SU-DHL-6 (cell line): ENCODE results near the gene RARG.

ENCODE experiments used
- H2AFZ ChIP-seq: fragments of 200-600 bp; sonication (generic); 2 replicates; pipeline ENCODE4 v1.6.1; 2014; ENCODE audit warnings: low read depth, mild to moderate bottlenecking, moderate library complexity, mixed read lengths, antibody characterized with exemption, low read length; ENCODE audit not compliant: severe bottlenecking
- H3F3A ChIP-seq: fragments of 200-600 bp; shearing (Covaris generic); 2 replicates; pipeline ENCODE4 v1.6.0; 2016; ENCODE audit warnings: antibody characterized with exemption, mild to moderate bottlenecking; ENCODE audit not compliant: insufficient read depth
- H3K27ac ChIP-seq: fragments of 200-600 bp; sonication (generic); 2 replicates; pipeline ENCODE4 v1.5.1; 2016; ENCODE audit warnings: low read depth, mild to moderate bottlenecking, low read length, moderate library complexity, mixed read lengths
- H3K27me3 ChIP-seq: fragments of 200-600 bp; sonication (generic), shearing (Covaris generic); 2 replicates; pipeline ENCODE4 v1.6.0; 2014; ENCODE audit warnings: mild to moderate bottlenecking, low read length
- H3K36me3 ChIP-seq: fragments of 200-600 bp; sonication (generic); 2 replicates; pipeline ENCODE4 v1.6.1; 2014; ENCODE audit warnings: mild to moderate bottlenecking, low read length, mixed read lengths
- H3K4me2 ChIP-seq: fragments of 300-600, 200-600 bp; shearing (Covaris generic), sonication (generic); 2 replicates; pipeline ENCODE4 v1.6.0; 2014; ENCODE audit warnings: low read length, low read depth, mild to moderate bottlenecking; ENCODE audit not compliant: poor library complexity, severe bottlenecking
- H3K4me3 ChIP-seq: fragments of 200-600 bp; sonication (generic); 2 replicates; pipeline ENCODE4 v1.5.1; 2014; ENCODE audit warnings: antibody characterized with exemption, low read length, mild to moderate bottlenecking, mixed read lengths; ENCODE audit not compliant: insufficient read depth, poor library complexity, severe bottlenecking
- H3K79me2 ChIP-seq: fragments of 200-600 bp; sonication (generic); 2 replicates; pipeline ENCODE4 v1.6.1; 2014; ENCODE audit warnings: mild to moderate bottlenecking, low read length, moderate library complexity; ENCODE audit not compliant: insufficient read depth
- H3K9ac ChIP-seq: fragments of 200-600 bp; sonication (generic); 2 replicates; pipeline ENCODE4 v1.7.0; 2014; ENCODE audit warnings: mild to moderate bottlenecking, low read length
- H3K9me2 ChIP-seq: fragments of 200-600 bp; sonication (generic); replicated peaks from 2 replicates; pipeline ENCODE4 v1.6.1; 2014; ENCODE audit warnings: low read length; ENCODE audit not compliant: insufficient read depth
- H3K9me3 ChIP-seq: fragments of 200-600 bp; sonication (generic); 2 replicates; pipeline ENCODE4 v1.6.1; 2014; ENCODE audit warnings: low read length, mixed read lengths; ENCODE audit not compliant: insufficient read depth
- H4K20me1 ChIP-seq: fragments of 200-600 bp; sonication (generic); 2 replicates; pipeline ENCODE4 v1.6.1; 2014; ENCODE audit warnings: low read depth, mild to moderate bottlenecking, antibody characterized with exemption, low read length, moderate library complexity, mixed read lengths
- EZH2phosphoT487 ChIP-seq: fragments of 200-600 bp; sonication (generic), shearing (Covaris generic); conservative IDR thresholded peaks from 2 replicates; pipeline ENCODE4 v1.6.1; 2018; ENCODE audit warnings: mild to moderate bottlenecking, antibody characterized with exemption, low read length, moderate library complexity, mixed read lengths
- TF ChIP-seq, protein P1 (sequence below): fragments of 200-600 bp; sonication (generic); IDR thresholded peaks from one replicate; pipeline ENCODE4 v1.5.1; 2017; ENCODE audit warnings: antibody characterized with exemption, mild to moderate bottlenecking, low read length, moderate library complexity; ENCODE audit not compliant: insufficient read depth, poor library complexity, severe bottlenecking

Gene RARG

DNA sequence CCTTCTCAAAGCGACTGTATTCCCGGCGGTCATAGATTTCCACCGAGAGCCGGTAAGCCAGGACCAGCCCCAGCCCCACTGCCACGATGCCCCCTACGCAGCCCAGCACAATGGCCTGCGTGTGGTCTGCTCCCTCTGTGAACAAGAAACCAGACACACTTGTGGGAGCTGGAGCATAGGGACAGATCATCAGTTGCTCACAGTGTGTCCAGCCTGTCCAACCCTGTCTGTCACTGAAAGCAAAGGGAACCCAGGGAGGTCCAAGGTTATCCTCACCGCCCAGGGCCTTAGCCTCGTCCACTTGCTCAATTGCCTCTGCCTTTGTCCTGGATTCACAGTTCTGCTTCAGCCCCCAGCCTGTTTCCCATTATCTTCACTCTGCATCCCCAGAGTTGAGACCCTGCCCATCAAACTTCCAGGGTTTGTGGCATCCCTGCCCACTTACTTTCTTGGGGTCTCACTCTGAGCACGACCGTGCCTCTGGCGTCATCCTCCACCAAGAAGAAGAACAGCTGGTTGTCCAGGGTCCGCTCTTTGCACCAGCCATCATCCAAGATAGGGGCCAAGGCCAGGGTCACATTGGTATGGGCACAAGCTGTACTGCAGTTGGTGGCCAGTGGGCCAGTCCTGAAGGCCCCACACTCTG is 40.0 kb downstream of the RARG start:
- H3K79me2 ChIP-seq, result no peaks in the 10 kb centered on the region
- H3K9me2 ChIP-seq, result no peaks in the 10 kb centered on the region
- no peaks in the 10 kb centered on the region for H4K20me1 ChIP-seq
- no peaks in the 10 kb centered on the region for H3K9me3 ChIP-seq
- H3K9ac ChIP-seq, result no peak overlapping the region
- H3K4me3 ChIP-seq, result no peak overlapping the region
- no peak overlapping the region for H2AFZ ChIP-seq
- H3F3A ChIP-seq, result peaks cover 10% of the 10 kb centered on the region
- no peak overlapping the region for H3K4me2 ChIP-seq
- no peaks in the 10 kb centered on the region for H3K36me3 ChIP-seq
- no peaks in the 10 kb centered on the region for H3K27me3 ChIP-seq
- TF ChIP-seq, protein P1, sequence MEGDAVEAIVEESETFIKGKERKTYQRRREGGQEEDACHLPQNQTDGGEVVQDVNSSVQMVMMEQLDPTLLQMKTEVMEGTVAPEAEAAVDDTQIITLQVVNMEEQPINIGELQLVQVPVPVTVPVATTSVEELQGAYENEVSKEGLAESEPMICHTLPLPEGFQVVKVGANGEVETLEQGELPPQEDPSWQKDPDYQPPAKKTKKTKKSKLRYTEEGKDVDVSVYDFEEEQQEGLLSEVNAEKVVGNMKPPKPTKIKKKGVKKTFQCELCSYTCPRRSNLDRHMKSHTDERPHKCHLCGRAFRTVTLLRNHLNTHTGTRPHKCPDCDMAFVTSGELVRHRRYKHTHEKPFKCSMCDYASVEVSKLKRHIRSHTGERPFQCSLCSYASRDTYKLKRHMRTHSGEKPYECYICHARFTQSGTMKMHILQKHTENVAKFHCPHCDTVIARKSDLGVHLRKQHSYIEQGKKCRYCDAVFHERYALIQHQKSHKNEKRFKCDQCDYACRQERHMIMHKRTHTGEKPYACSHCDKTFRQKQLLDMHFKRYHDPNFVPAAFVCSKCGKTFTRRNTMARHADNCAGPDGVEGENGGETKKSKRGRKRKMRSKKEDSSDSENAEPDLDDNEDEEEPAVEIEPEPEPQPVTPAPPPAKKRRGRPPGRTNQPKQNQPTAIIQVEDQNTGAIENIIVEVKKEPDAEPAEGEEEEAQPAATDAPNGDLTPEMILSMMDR, result no peak
- no peak for TF ChIP-seq EZH2phosphoT487
- no peak overlapping the region for H3K27ac ChIP-seq

DNA sequence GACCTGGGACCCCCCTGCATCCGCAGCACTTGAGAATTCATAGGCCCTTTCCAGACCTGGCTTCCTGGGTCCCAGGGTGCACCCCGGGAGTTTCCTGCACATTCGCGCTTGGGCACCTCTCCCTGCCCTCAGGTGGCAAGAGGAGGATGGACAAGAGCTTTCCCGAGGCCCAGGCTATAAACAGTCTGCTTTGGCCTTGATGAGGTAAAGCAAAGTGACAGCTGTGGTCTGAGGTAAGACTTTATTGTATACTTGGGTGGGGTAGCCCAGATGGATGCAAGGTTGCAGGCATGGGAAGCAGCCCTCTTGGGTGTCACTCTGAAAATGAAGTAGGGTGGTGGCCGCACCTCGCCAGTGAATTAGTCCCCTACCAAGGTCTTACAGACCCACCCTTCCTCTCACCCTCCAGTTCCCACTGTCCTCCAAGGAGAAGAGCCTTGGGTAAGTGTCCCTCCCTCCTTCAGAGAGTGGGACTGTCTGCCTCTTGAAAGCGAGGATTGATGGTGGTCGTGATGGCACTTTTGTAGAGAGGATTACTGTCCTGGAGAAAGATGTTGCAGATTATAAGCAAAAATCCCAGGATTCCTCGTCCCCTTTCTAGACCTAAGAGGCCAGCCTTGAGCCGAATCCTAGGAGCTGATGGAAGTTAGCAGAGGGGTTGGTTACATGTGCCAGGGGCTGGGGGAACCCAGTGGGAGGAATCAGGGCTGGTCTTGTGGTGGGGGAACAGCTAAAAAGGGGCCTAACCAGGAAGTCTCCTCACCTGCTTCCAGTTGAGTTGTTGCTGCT is 40.7 kb downstream of the RARG start:
- Histone ChIP-seq H3F3A (peaks cover 13% of the 10 kb centered on the region), H3K9me2 (no peaks in the 10 kb centered on the region), H3K27me3 (no peaks in the 10 kb centered on the region), H3K36me3 (no peaks in the 10 kb centered on the region; the same call in 1 of the 2 replicates), H3K79me2 (no peaks in the 10 kb centered on the region), H3K27ac (no peak overlapping the region), H3K9me3 (no peaks in the 10 kb centered on the region), H3K4me3 (no peak overlapping the region), H3K9ac (no peak overlapping the region), H3K4me2 (no peak overlapping the region), H2AFZ (no peak overlapping the region), H4K20me1 (no peaks in the 10 kb centered on the region)
- TF ChIP-seq, protein P1, result no peak
- no peak for TF ChIP-seq EZH2phosphoT487

DNA sequence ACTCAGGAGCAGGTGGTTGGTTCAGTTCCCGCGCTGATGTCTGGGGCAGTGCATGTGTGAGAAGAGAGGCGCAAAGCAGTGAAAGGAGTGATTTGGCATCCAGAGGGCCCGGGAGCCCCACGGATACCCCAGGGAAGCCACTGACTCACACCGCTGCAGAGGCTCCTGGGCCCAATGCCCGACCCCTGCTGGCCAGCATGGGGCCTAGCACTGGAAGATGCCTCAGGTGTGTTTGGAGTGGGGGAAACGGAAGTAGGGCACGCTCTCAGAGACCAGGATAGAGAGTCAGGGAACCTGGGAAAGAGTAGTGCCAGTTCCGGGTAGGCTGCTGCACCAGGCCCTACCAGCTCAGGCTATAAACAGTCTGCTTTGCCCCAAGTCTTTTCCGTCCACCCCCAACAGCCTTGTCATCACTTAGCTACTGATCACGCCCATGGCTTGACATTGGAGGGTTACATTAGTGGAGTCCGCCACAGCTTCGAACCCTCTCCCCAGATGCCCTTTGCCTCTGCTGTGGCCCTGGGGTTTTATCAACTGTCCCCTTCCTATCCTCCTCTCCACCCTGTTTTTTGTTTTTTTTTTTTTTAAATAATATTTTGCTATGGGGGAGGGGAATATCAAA is 41.8 kb downstream of the RARG start:
- no peaks in the 10 kb centered on the region for H3K9me2 ChIP-seq
- no peaks in the 10 kb centered on the region for H3K27me3 ChIP-seq
- H3K4me3 ChIP-seq, result no peak overlapping the region
- no peaks in the 10 kb centered on the region for H3K79me2 ChIP-seq
- H3K9me3 ChIP-seq, result no peaks in the 10 kb centered on the region
- H2AFZ ChIP-seq, result no peak overlapping the region
- no peak overlapping the region for H3K4me2 ChIP-seq
- TF ChIP-seq EZH2phosphoT487, result no peak
- TF ChIP-seq, protein P1, result peak; percentile 73
- H3K9ac ChIP-seq, result no peak overlapping the region
- peaks cover 4% of the 10 kb centered on the region; the same call in 1 of the 2 replicates for H3K36me3 ChIP-seq
- no peak overlapping the region for H3K27ac ChIP-seq
- H4K20me1 ChIP-seq, result no peaks in the 10 kb centered on the region
- H3F3A ChIP-seq, result peaks cover 13% of the 10 kb centered on the region
